Thyroid gland (tissue), 4 donors: Measurements from ENCODE around the gene DAAM2.

ENCODE experiments used
- POLR2A ChIP-seq, 2 donors: fragments of 450-650 bp; IDR thresholded peaks; one replicate each; pipeline ENCODE4 v1.6.1; 2017; ENCODE audit warnings: antibody characterized with exemption in 2 of 2, mild to moderate bottlenecking in 2 of 2, moderate library complexity in 1 of 2
- TF ChIP-seq, protein P1 (sequence below), 6 experiments: fragments of 200-600 bp in 3 of 6; fragments of 450-650 bp in 3 of 6; sonication (generic) in 3 of 6; IDR thresholded peaks; one replicate each; pipeline ENCODE4 v1.5.1; 2016 to 2019; ENCODE audit warnings: antibody characterized with exemption in 6 of 6, mild to moderate bottlenecking in 2 of 6, inconsistent platforms in 1 of 6, moderate library complexity in 1 of 6

DNA sequence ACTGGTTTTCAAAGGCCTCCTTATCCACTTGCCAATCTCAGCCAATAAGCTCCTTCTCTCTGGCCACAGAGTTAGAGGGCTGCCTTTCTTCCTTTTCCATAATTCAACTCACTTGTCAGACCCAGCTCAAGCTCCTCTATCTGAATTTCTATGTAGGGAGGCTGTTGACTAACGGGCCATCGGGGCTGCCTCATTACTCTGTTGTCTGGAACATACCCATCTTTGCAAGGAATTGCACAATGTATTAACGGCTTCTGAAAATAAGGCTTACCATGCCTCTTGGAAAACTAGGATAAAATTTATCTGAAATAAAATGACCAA, 38.5 kb upstream of the DAAM2 start:
- TF ChIP-seq, protein P1, sequence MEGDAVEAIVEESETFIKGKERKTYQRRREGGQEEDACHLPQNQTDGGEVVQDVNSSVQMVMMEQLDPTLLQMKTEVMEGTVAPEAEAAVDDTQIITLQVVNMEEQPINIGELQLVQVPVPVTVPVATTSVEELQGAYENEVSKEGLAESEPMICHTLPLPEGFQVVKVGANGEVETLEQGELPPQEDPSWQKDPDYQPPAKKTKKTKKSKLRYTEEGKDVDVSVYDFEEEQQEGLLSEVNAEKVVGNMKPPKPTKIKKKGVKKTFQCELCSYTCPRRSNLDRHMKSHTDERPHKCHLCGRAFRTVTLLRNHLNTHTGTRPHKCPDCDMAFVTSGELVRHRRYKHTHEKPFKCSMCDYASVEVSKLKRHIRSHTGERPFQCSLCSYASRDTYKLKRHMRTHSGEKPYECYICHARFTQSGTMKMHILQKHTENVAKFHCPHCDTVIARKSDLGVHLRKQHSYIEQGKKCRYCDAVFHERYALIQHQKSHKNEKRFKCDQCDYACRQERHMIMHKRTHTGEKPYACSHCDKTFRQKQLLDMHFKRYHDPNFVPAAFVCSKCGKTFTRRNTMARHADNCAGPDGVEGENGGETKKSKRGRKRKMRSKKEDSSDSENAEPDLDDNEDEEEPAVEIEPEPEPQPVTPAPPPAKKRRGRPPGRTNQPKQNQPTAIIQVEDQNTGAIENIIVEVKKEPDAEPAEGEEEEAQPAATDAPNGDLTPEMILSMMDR (IDR thresholded peaks at IDR 0.05): no peak
- TF ChIP-seq POLR2A (IDR thresholded peaks at IDR 0.05): no peak
